GM21390 (cell line): Measurements from ENCODE around the gene GCN1.

Experiments
- ATAC-seq: cut with Tn5 transposase; IDR thresholded peaks from one replicate; pipeline ENCODE4 v1.9.1; 2021; ENCODE audit not compliant: unreplicated experiment

The GCN1 gene

DNA sequence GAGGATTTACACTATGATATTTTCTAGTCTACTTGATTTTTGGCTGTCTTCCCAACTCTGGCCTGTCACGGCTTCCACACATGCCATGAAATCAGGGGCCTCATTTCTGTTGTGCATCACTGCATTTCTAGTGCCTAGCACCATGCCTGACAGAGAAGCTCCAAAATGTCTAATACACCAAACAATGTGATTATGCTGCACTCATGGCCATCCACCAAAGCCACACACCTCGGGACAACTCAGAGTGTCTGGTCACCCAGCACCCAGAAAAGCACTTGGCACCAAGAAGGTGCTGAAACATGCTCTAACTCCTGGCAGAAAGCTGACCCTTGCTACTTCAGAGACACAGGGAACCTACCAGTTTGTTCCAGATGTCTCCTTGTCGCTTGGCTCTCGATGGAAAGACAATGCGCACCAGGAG, 11.3 kb downstream of the GCN1 start:
- ATAC-seq: no peak

DNA sequence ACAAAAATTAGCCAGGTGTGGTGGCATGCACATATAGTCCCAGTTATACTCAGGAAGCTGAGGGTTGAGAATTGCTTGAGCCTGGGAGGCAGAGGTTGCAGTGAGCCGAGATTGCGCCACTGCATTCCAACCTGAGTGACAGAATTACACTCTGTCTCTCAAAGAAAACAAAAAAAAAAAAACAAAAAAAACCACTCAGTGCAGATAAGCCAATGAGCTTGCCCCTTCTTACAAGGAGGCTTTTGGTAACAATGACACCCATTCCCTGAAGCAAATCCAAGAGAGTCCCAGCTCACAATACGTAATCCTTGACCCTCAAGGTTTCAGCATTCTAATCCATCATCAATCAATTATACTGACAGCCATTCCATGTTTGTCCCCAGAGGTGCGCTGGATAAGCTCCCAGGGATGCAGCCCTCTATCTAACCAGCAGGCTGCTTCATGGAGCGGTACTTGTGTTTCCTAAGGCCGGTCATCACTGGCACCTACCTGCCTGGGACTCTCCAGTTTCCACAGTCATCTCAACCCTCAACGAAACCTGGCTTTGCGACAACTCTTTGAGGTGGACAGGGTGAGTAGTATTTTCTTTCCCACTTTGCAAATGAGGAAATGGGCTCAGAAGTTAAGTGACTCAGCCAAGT, 12.4 kb downstream of the GCN1 start:
- no peak for ATAC-seq

DNA sequence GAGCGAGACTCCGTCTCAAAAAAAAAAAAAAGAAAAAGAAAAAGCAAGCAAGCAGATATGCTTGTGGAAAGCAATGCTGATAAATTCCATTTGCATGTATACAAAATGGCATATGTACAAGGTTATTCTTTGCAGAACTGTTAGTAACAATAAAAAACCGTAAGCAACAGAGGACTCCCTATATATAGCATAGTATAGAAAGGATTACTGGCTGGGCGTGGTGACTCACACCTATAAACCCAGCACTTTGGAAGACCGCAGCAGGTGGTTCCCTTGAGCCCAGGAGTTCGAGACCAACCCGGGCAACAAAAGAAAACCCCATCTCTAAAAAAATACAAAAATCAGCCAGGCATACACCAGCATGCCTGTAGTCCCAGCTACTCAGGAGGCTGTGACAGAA, 13.5 kb downstream of the GCN1 start:
- ATAC-seq: no peak

DNA sequence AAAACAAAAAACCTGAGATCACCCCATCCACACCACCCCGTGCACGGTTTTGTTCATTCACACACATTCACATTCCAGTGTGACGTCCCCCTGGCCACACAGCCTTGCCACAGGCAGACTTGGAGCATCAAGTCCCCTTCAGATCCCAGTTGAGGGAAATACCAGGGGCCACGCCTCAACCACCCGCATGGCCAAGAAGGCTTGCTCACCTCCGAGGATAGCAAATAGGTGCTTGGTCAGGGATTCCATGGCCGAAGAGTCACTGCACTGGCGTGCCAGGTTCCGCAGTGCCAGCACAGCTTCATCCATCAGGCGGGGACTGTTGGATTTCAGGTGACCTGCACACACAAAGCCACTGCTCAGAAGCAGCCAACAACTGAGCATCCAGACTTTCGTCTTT, 19.0 kb downstream of the GCN1 start:
- ATAC-seq: no peak

DNA sequence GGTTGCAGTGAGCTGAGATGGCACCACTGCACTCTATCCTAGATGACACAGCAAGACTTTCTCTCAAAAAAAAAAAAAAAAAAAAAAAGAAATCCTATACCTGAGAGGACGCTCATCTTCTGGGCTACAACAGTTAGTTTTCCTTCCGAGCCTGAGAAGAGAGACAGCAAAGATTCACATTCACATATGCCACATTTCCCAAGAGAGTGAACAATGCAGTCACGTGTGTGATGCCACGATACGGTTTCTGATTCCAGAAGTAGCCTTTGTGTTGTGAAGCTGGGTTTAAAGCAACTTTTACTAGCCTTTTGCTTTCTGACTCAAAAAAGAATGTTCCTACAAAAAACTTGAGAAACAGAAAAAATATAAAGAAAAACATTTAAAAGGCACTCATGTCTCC, 19.5 kb downstream of the GCN1 start:
- ATAC-seq: no peak

DNA sequence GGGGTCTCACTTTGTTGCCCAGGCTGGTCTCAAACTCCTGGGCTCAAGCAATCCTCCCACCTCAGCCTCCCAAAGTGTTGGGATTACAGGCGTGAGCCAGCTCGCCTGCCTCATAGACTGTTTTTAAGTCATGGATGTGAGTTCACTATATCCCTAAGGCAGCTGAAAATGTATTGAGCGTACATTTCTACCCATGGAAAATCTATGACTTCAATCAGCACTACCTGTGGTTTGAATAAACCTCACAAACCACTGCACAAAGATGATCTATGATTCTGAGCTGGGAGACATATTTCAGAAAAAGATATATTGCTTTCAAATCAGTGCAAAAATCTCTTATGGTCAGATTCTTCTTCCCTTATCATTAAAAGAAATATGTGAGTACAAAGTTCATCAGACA, 22.5 kb downstream of the GCN1 start:
- ATAC-seq: no peak

DNA sequence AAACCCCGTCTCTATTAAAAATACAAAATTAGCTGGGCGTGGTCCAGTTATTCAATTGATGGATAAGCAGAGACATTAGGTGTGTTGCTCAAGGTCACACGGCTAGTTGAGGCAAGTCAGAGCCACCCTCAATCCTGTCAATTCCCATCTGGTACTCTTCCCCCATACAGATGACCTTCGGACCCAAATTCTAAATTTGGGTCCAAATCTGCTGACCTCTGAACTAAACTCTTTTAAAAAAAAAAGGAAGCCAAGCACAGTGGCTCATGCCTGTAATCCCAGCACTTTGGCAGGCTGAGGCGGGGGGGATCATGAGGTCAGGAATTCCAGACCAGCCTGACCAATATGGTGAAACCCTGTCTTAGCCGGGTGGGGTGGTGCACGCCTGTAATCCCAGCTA, 23.9 kb downstream of the GCN1 start:
- no peak for ATAC-seq

DNA sequence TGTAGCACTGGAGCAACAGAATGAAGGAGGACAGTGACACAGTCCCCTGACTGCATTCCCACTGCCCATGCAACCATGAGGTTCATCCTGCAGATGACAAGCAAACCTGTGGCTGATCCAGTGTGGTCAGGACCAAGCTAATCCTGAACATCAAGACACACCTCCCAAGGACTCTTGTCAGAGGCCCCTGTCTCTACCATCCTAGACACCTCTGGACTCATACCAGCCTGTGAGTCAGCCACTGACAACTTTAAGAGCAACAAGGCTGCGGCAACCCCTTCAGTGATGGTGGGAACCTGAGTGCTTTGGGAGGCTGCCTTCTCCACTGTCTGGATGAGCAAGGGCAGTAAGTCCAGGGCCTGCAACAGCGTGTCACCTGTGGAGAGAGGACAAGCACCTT, 24.6 kb downstream of the GCN1 start:
- ATAC-seq: no peak

DNA sequence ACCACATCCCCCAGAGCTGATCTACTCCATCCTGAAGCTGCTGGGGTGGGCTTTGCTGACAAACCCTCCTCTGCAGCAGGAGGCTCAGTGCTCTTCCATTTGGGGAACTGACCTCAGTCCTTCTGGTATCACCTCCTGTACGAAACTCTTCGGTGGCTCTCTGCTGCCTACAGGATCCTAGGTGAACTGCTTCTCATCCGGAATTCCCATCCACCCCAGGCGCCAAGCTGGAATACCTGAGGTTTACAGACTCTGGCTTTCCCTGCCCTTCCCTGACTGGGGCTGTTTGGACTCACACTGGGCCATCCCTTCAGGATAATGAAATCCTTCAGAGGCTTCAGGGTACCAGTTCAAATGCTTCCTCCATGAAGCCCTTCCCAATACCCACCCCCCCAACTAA, 26.2 kb downstream of the GCN1 start:
- no peak for ATAC-seq

DNA sequence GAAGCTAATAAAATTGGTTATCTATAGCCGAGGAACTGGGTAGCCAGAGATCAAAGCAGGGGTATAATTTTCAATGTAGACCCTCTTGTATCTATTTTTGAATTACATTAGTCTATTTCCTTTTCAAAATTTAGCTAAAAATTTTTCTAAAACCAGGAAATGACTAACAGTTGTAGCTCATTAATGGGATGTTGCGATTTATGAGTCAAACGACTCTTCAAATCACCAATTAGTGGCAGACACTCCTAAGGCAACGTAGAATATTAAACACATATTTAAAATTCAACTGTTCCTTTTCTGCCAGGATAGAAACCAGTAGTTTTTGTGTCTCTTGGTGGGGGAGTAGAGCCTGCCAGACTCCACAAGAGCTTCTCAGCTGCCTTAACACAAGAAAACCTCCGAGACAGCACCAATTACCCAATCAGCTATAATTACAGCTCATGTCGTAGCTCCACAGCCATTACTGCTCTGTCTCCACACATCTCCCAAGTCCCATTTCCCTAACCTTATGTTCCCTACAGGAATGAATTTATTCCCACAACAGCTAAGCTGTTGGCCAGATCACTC, 26.9 kb downstream of the GCN1 start:
- ATAC-seq: no peak

DNA sequence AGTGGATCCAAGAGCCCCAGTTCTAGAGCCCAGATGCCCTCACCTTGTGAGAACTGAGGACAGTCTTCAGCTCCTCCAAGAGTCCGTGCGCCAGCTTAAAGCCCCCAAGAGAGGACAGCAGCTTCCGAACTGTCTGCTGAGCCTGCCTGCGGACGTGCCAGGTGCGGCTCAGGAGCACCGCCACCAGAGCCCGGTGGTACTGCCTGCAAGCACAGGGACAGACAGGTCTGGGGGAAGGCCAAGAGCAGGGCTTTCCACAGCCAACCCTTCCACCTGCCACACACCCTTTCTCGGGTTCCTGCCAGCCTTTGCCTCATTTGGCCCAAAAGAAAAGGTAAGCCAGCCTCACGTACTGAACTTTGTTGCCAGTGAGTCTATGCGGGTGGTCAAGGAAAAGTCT, 30.2 kb downstream of the GCN1 start:
- no peak for ATAC-seq

DNA sequence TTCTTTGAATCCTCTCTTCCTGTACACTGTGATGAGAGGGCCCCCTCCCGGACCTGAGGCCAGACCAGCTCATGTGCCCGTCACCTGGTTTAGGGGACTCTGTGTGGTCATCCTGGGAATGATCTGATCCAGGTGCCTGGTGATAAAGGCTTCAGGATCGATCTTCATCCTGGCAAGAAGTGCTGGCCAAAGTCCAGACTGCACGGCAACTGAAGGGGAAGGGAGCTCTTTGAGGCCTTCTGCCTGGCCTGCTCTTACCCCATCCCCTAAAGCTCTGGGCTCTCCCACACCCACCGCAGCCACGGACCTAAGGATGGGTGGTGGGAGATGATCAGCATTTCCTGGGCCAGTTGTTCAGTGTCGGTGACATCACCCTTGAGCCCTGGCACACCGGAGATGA, 31.8 kb downstream of the GCN1 start:
- no peak for ATAC-seq

DNA sequence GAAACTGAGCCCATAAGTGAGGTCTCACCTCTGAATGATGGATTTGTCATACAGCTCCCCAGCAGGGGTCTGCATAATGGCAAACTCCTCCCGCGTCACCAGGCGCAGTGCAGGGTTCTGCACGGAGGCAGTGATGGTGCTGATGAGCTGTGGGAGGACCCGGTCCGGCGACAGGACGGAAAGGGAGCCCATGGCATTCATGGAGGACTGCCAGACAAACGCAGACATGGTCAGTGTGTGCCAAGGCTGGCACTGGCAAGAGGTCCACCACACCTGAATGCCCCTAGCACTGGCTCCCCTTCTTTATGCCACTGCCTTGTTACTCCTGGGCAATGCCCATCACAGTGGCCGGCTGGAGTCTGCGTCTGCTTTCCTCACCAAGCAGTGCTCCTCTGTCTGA, 32.7 kb downstream of the GCN1 start:
- ATAC-seq: no peak

DNA sequence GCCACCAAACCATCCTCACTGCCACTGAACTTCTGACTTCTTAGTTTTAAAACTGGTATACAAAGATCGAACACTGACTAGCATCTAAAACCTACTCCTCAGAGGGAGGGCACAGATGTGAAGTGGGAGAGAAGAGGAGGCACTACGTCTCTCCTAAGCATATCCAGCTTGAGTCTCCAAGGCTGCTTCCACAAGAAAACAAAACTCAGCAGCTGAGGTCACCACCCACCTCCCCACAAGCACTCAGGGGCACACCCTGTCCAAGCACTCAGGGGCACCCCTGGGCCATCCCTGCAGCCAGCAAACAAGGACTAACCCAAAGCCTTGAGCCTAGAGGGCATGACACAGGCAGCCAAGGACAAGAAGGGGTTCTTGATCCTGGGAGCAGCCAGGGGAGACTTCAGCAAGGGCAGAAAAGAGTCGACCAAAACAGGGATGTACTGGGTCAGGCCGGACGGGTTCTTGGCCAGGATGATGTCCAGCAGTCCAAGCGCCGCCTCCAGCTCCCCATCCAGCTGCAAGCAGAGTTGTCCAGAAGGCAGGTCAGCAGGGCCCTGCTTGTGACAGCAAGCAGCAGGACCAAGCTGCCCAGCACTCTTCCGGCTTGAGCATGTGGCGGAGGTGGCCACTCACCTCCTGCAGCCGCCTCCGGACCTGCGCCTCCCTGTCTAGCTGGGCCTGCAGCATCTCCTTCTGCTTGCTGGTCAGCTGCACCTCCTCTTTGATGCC, 34.8 kb downstream of the GCN1 start:
- no peak for ATAC-seq

DNA sequence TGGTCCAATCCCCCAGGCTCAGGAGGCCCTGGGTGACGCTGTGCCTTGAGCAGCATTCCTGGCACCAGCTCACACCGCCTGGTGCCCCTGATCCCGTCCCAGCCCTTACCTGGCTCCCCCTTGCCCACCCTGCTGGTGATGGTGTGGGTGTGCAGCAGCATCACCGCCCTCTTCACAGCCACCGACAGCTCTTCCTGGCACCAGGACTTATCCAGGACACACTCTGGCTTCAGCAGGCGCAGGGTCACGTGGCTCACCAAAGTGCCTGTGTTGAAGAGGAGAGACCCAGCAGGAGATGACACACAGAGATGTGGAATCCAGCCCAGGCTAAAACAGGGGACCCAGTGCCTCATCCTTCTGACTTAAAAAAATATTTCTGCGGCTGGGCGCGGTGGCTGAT, 36.2 kb downstream of the GCN1 start:
- no peak for ATAC-seq

DNA sequence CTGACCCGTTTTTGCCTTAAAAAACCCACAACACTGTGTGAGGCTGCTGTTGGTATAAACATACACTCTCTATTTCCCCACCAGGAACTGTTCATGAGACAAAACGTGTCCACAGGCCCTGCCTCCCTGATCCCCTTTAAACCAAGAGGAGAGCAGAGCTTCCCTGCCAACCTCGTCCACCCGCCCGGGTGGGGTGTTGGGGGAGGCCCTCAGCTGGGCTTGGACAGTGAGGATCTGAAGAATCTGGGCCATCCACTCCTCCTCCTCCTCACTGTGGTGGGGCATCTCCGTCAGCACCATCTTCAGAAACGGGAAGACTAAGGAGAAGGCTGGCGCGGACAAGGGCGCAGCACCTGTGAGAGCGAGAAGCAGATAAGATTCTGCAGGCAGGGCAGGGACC, 36.8 kb downstream of the GCN1 start:
- ATAC-seq: no peak

DNA sequence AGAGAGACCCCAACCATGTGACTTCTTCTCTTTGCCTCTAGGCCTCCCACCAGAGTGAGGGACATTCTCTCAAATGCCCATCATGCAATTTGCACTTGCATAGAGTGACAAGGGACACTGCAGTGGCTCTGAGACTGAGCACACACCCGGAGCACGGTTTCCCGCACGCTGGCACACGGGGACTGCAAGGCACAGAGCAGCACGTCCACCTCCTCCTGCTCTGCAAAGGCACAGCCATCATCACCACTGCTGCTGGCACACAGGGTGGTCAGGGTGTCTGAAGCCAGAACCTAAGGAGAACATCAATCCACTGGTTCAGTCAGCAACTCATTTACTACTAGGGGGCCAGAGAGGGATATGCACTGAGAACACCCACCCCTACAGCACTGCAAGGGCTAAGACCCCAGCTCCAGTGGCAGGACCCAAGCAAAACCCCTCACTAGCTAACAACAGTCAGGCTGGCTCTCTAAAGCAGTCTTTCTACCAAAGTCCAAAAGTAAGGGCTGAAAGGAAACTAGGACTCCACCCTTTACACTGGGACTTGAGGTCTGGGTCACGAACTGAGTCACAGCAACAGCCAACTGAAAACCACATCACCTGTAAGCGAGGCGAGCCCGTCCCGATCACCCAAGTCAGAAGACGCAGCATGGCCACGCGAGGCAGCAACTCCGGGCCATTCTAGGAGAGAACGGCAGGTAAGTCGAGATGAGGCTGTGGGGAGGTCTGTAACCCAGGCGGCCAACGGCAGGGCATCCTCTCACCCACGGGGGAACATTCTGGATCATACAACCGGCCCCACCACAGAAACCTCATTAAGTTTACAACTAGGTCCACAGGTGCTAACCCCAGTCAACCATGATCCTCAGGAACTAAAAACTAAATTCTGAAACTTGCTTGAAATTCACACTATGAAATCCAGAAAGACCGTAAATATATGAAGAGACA, 37.9 kb downstream of the GCN1 start:
- no peak for ATAC-seq

DNA sequence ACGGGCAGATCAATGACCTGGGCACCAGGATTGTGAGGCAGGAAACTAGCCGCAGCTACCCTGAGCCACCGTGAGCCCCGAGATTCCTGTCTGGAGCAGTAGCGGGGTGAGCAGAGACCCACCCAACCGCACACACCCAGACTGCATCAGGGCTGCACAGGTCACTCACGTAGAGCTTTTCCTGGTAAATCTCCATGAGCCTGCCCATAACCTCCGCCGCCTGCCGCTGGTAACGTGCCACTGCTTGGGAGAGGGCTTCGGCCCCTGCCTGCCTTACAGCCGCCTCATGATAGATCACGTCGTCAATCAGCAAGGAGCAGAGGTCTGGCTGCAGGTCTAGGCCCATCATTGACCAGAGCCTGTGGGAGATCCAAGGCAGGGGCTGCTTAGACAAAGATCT, 39.4 kb downstream of the GCN1 start:
- no peak for ATAC-seq

DNA sequence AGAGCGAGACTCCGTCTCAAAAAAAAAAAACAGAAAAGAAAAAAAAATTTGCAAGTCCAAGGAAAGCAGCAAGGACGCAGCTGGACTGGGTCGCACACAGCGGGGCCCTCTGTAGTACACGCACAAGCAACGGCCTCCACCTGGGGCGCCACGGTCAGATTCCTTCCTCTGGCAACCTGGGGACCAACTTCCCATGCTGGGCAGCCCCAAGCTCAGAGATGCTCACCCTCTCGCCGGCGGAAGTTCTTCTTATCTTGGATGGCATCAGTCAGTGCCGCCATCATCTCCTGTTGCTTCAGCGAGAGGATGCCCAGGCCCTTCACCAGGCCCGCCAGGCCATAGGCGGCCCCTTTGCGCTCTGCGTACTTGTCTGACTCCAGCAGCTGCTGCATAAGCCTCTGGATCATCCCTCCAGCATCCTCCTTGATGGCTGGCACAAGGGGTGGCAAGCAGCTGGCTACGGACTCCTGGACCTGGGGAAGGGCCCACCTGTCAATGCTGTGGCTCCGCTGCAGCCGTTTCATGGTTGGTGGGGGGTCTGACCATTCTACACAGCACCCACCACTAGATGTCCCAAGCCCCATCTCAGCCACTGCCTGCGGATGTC, 43.5 kb downstream of the GCN1 start:
- no peak for ATAC-seq

DNA sequence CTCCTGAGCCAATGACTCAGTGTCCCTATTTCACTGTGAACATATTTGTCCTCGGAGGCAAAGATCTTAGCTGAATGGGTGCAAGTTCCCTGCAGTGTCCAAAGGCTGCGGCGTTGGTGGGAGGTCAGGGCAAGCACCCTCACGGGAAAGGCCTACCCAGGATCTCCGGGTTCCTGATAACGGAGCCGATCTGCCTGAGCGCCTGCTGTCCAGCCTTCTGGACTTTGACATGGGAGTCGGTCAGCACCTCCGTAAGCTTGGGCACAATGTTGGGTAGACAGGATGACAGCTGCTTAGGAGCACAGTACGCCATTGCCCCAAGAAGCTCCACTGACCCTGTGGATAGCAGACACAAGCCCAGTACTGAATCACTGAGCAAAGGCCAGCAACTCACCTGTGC, 46.5 kb downstream of the GCN1 start:
- ATAC-seq: no peak

DNA sequence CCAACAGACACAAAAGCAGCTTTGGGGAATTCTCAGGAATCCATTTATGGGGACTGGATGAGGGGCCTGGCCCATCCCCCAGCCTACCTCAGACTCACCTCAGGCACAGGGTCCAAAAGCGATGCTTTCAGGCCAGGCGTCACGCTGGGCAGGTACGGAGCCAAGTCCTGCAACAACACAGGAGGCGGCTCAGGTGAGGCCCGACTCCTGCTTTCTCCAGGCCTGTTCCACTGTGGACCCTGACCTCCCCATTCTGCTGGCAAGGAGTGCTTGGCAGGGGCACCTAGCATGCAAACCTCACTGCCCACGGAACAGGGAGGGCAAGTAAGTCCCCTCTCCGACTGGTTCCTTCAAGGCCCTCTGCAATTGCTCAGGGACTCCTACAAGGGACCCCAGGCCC, 49.4 kb downstream of the GCN1 start:
- ATAC-seq: no peak
